ENCODE measurements around the gene EEIG1.
A peak's percentile ranks its signal among the peaks of the same experiment; 100 is the strongest.

The EEIG1 gene

GRCh38 chr9:127976498-127976897 lies 4.3 kb downstream of the EEIG1 start:
- no peak overlapping the region for H2AFZ ChIP-seq (ENCODE audit: low read length)
- H3K9ac ChIP-seq (ENCODE audit: low read depth, low read length, poor library complexity, severe bottlenecking), result peak overlapping the region; percentile 80
- no peaks in the 10 kb centered on the region for H3K36me3 ChIP-seq (ENCODE audit: insufficient read depth, low read length)
- H4K20me1 ChIP-seq (ENCODE audit: insufficient read depth, low read length, poor library complexity, severe bottlenecking), result peaks cover 77% of the 10 kb centered on the region
- peaks cover 74% of the 10 kb centered on the region for H3K4me1 ChIP-seq (ENCODE audit: insufficient read depth, low read length, poor library complexity, severe bottlenecking)
- H3K4me3 ChIP-seq (ENCODE audit: low read length, poor library complexity, severe bottlenecking), result peak overlapping the region; percentile 91
- no peaks in the 10 kb centered on the region for H3F3A ChIP-seq (ENCODE audit: low read depth)
- no peaks in the 10 kb centered on the region for H3K9me3 ChIP-seq (ENCODE audit: insufficient read depth, low read depth, low read length)
- H3K4me2 ChIP-seq (ENCODE audit: low read depth, low read length, poor library complexity, severe bottlenecking), result peak overlapping the region; percentile 80
- TF ChIP-seq EZH2phosphoT487 (IDR thresholded peaks at IDR 0.05; ENCODE audit: borderline replicate concordance) (no peak), CTCF (conservative IDR thresholded peaks at IDR 0.05; ENCODE audit: low read length) (no peak)
- no peaks in the 10 kb centered on the region for H3K9me2 ChIP-seq (replicated peaks; ENCODE audit: low read depth, low read length)
- H3K79me2 ChIP-seq (ENCODE audit: insufficient read depth, low read length), result peaks cover 90% of the 10 kb centered on the region
- H3K27me3 ChIP-seq (ENCODE audit: insufficient read depth, low read length, poor library complexity, severe bottlenecking), result no peaks in the 10 kb centered on the region

GRCh38 chr9:127975376-127976315 lies 5.1 kb downstream of the EEIG1 start:
- no peak for TF ChIP-seq CTCF (conservative IDR thresholded peaks at IDR 0.05; ENCODE audit: low read length)
- TF ChIP-seq EZH2phosphoT487 (IDR thresholded peaks at IDR 0.05; ENCODE audit: borderline replicate concordance), result no peak
- peak overlapping the region; percentile 91 for H3K4me3 ChIP-seq (ENCODE audit: low read length, poor library complexity, severe bottlenecking)
- H3K4me2 ChIP-seq (ENCODE audit: low read depth, low read length, poor library complexity, severe bottlenecking), result peak overlapping the region; percentile 80
- no peaks in the 10 kb centered on the region for H3K36me3 ChIP-seq (ENCODE audit: insufficient read depth, low read length)
- H3K9me3 ChIP-seq (ENCODE audit: insufficient read depth, low read depth, low read length), result no peaks in the 10 kb centered on the region
- H3K27me3 ChIP-seq (ENCODE audit: insufficient read depth, low read length, poor library complexity, severe bottlenecking), result no peaks in the 10 kb centered on the region
- peak overlapping the region; percentile 80 for H3K9ac ChIP-seq (ENCODE audit: low read depth, low read length, poor library complexity, severe bottlenecking)
- H3K9me2 ChIP-seq (replicated peaks; ENCODE audit: low read depth, low read length), result no peaks in the 10 kb centered on the region
- H3K4me1 ChIP-seq (ENCODE audit: insufficient read depth, low read length, poor library complexity, severe bottlenecking), result peaks cover 78% of the 10 kb centered on the region
- peaks cover 80% of the 10 kb centered on the region for H4K20me1 ChIP-seq (ENCODE audit: insufficient read depth, low read length, poor library complexity, severe bottlenecking)
- no peaks in the 10 kb centered on the region for H3F3A ChIP-seq (ENCODE audit: low read depth)
- H2AFZ ChIP-seq (ENCODE audit: low read length), result no peak overlapping the region
- peaks cover 95% of the 10 kb centered on the region for H3K79me2 ChIP-seq (ENCODE audit: insufficient read depth, low read length)

DNA sequence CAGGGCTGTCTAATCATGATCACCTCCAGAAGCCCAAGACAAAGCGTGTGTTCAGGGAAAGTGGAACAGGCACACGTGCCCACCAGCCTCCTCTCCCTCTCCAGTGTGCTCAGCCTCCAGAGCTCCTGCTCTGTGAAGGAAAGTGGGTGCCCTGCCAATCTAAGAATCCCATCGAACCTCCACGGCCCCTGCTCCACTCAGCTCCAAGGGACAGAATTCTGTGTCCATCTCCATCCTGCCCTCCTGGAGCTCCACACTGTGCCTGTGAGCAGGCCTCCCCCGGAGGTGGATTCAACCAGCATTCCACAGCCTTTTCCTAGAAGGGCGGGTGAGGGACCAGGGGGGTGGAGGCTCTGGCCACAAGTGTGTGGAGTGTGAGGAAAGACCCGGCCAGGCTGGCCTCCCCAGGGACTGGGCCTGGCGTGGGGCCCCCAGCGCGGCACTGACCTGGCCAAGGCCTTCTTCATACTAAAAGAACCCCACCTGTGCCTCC lies 6.0 kb downstream of the EEIG1 start:
- H3K9me3 ChIP-seq (ENCODE audit: insufficient read depth, low read depth, low read length), result no peaks in the 10 kb centered on the region

More for the DNA sequence above, 6.0 kb downstream of the EEIG1 start:
- Histone ChIP-seq H3F3A (ENCODE audit: low read depth) (no peaks in the 10 kb centered on the region), H3K79me2 (ENCODE audit: insufficient read depth, low read length) (peaks cover 96% of the 10 kb centered on the region), H2AFZ (ENCODE audit: low read length) (no peak overlapping the region), H4K20me1 (ENCODE audit: insufficient read depth, low read length, poor library complexity, severe bottlenecking) (peaks cover 78% of the 10 kb centered on the region), H3K36me3 (ENCODE audit: insufficient read depth, low read length) (no peaks in the 10 kb centered on the region), H3K27me3 (ENCODE audit: insufficient read depth, low read length, poor library complexity, severe bottlenecking) (no peaks in the 10 kb centered on the region), H3K4me3 (ENCODE audit: low read length, poor library complexity, severe bottlenecking) (peak overlapping the region; percentile 40), H3K9ac (ENCODE audit: low read depth, low read length, poor library complexity, severe bottlenecking) (peak overlapping the region; percentile 80), H3K9me2 (replicated peaks; ENCODE audit: low read depth, low read length) (no peaks in the 10 kb centered on the region), H3K4me2 (ENCODE audit: low read depth, low read length, poor library complexity, severe bottlenecking) (peak overlapping the region; percentile 80), H3K4me1 (ENCODE audit: insufficient read depth, low read length, poor library complexity, severe bottlenecking) (peaks cover 86% of the 10 kb centered on the region)
- TF ChIP-seq EZH2phosphoT487 (IDR thresholded peaks at IDR 0.05; ENCODE audit: borderline replicate concordance), result no peak
- no peak for TF ChIP-seq CTCF (conservative IDR thresholded peaks at IDR 0.05; ENCODE audit: low read length)
